ENCODE results near the gene RTN4RL1. TPM values are rescaled to one million over a fixed set of nuclear protein-coding genes. Genes with fewer than 3 reads are reported as not detected.

The RTN4RL1 gene
- total and polyA plus RNA-seq, 2 of the 13 experiments (the other 11 are each of a cell fraction or from before 2014, with no cell fraction given) = 0.01 TPM; not detected in 1

GRCh38 chr17:1997927-1998742 is 27.0 kb downstream of the RTN4RL1 start (continued):
- TF ChIP-seq YY1 (IDR thresholded peaks at IDR 0.05; ENCODE audit: insufficient read depth, insufficient replicate concordance, low read depth, low read length) (peak; percentile 33), ZBTB20 (CRISPR knock-in tag; IDR thresholded peaks at IDR 0.05; ENCODE audit: borderline replicate concordance, low read depth) (no peak), ZNF484 (CRISPR knock-in tag; IDR thresholded peaks at IDR 0.05; ENCODE audit: borderline replicate concordance, low read depth) (no peak), U2AF1 (optimal IDR thresholded peaks at IDR 0.05; ENCODE audit: low read depth, low read length) (no peak), ELF4 (CRISPR knock-in tag; IDR thresholded peaks at IDR 0.05; ENCODE audit: borderline replicate concordance) (no peak), PHF5A (CRISPR knock-in tag; IDR thresholded peaks at IDR 0.05; ENCODE audit: low read depth, unreplicated experiment) (no peak), ZNF580 (CRISPR knock-in tag; IDR thresholded peaks at IDR 0.05; ENCODE audit: borderline replicate concordance, low read depth) (no peak), ZNF496 (CRISPR knock-in tag; IDR thresholded peaks at IDR 0.05; ENCODE audit: insufficient replicate concordance) (no peak), ZNF354B (CRISPR knock-in tag; IDR thresholded peaks at IDR 0.05) (no peak), TCF7L2 (IDR thresholded peaks at IDR 0.05; ENCODE audit: low read depth, low read length) (no peak), ZNF629 (CRISPR knock-in tag; conservative IDR thresholded peaks at IDR 0.05) (peak; percentile 95), GATAD2A (CRISPR knock-in tag; IDR thresholded peaks at IDR 0.05) (no peak), SSRP1 (CRISPR knock-in tag; IDR thresholded peaks at IDR 0.05) (no peak), SOX6 (IDR thresholded peaks at IDR 0.05) (no peak), SOX6 (CRISPR knock-in tag; IDR thresholded peaks at IDR 0.05) (peak; percentile 70), ZNF749 (CRISPR knock-in tag; IDR thresholded peaks at IDR 0.05; ENCODE audit: borderline replicate concordance) (no peak), ZBTB7A (CRISPR knock-in tag; IDR thresholded peaks at IDR 0.05) (no peak), EHMT2 (IDR thresholded peaks at IDR 0.05; ENCODE audit: borderline replicate concordance, low read depth, low read length) (no peak), CC2D1A (CRISPR knock-in tag; IDR thresholded peaks at IDR 0.05) (no peak), IRF2 (CRISPR knock-in tag; IDR thresholded peaks at IDR 0.05) (no peak), ZNF33B (CRISPR knock-in tag; IDR thresholded peaks at IDR 0.05) (no peak), MATR3 (CRISPR knock-in tag; IDR thresholded peaks at IDR 0.05) (no peak), ZBTB21 (CRISPR knock-in tag; IDR thresholded peaks at IDR 0.05) (no peak), POLR2AphosphoS5 (IDR thresholded peaks at IDR 0.05; ENCODE audit: low read depth, low read length) (no peak), GLMP (CRISPR knock-in tag; IDR thresholded peaks at IDR 0.05; ENCODE audit: borderline replicate concordance) (no peak), MEIS2 (CRISPR knock-in tag; IDR thresholded peaks at IDR 0.05) (peak; percentile 43; the same call in 1 of the 2 replicates), MLLT10 (CRISPR knock-in tag; IDR thresholded peaks at IDR 0.05) (no peak), MAZ (IDR thresholded peaks at IDR 0.05; ENCODE audit: borderline replicate concordance, low read depth, low read length) (peak; percentile 40; the same call in 1 of the 2 replicates), MAZ (CRISPR knock-in tag; IDR thresholded peaks at IDR 0.05; ENCODE audit: low read depth) (peak; percentile 65), PCBP1 (IDR thresholded peaks at IDR 0.05; ENCODE audit: borderline replicate concordance, low read depth, low read length) (no peak)
- TF ChIP-seq, protein P1, sequence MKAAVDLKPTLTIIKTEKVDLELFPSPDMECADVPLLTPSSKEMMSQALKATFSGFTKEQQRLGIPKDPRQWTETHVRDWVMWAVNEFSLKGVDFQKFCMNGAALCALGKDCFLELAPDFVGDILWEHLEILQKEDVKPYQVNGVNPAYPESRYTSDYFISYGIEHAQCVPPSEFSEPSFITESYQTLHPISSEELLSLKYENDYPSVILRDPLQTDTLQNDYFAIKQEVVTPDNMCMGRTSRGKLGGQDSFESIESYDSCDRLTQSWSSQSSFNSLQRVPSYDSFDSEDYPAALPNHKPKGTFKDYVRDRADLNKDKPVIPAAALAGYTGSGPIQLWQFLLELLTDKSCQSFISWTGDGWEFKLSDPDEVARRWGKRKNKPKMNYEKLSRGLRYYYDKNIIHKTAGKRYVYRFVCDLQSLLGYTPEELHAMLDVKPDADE (CRISPR knock-in tag; IDR thresholded peaks at IDR 0.05) = no peak

Measured in HepG2 (cell line).